Measurements from ENCODE around the gene OR51E1.

The OR51E1 gene

GRCh38 chr11:4664183-4664582, 20.4 kb downstream of the OR51E1 start:
- H3K4me2 ChIP-seq (ENCODE audit: insufficient read depth, low read length) = no peak overlapping the region
- H3K9me3 ChIP-seq (ENCODE audit: insufficient read depth, low read length, severe bottlenecking) = no peaks in the 10 kb centered on the region
- H3K4me3 ChIP-seq (ENCODE audit: low read depth in 1 of 2, low read length in 2 of 2) = no peak overlapping the region
- H3K79me2 ChIP-seq (ENCODE audit: insufficient read depth, low read length) = no peaks in the 10 kb centered on the region
- H4K20me1 ChIP-seq (ENCODE audit: insufficient read depth, low read length) = no peaks in the 10 kb centered on the region
- DNase-seq (no peak), ATAC-seq (ENCODE audit: insufficient read depth, low read depth) (no peak)
- no peaks in the 10 kb centered on the region for H3K36me3 ChIP-seq (ENCODE audit: insufficient read depth, low read length)
- no peak overlapping the region for H2AFZ ChIP-seq (ENCODE audit: low read depth, low read length)
- H3K4me1 ChIP-seq (ENCODE audit: insufficient read depth, low read length) = no peaks in the 10 kb centered on the region
- peaks cover 13% of the 10 kb centered on the region for H3K27me3 ChIP-seq (ENCODE audit: insufficient read depth, low read length, poor library complexity)
- no peak overlapping the region for H3K9ac ChIP-seq (ENCODE audit: low read depth, low read length)
- no peak for TF ChIP-seq CTCF (IDR thresholded peaks at IDR 0.05; ENCODE audit: borderline replicate concordance, extremely low read depth, low read length, poor library complexity, severe bottlenecking)
- TF ChIP-seq EZH2 (IDR thresholded peaks at IDR 0.05; ENCODE audit: borderline replicate concordance, low read depth, low read length, severe bottlenecking) = no peak
- H3K27ac ChIP-seq (ENCODE audit: low read length) = no peak overlapping the region

GRCh38 chr11:4664786-4665185, 21.0 kb downstream of the OR51E1 start:
- Histone ChIP-seq H2AFZ (ENCODE audit: low read depth, low read length) (no peak overlapping the region), H4K20me1 (ENCODE audit: insufficient read depth, low read length) (no peaks in the 10 kb centered on the region), H3K4me1 (ENCODE audit: insufficient read depth, low read length) (no peaks in the 10 kb centered on the region), H3K27ac (ENCODE audit: low read length) (no peak overlapping the region), H3K27me3 (ENCODE audit: insufficient read depth, low read length, poor library complexity) (peaks cover 16% of the 10 kb centered on the region), H3K79me2 (ENCODE audit: insufficient read depth, low read length) (no peaks in the 10 kb centered on the region), H3K4me2 (ENCODE audit: insufficient read depth, low read length) (no peak overlapping the region), H3K4me3 (ENCODE audit: low read depth in 1 of 2, low read length in 2 of 2) (no peak overlapping the region), H3K9ac (ENCODE audit: low read depth, low read length) (no peak overlapping the region), H3K9me3 (ENCODE audit: insufficient read depth, low read length, severe bottlenecking) (no peaks in the 10 kb centered on the region), H3K36me3 (ENCODE audit: insufficient read depth, low read length) (no peaks in the 10 kb centered on the region)
- TF ChIP-seq EZH2 (IDR thresholded peaks at IDR 0.05; ENCODE audit: borderline replicate concordance, low read depth, low read length, severe bottlenecking) = no peak
- no peak for TF ChIP-seq CTCF (IDR thresholded peaks at IDR 0.05; ENCODE audit: borderline replicate concordance, extremely low read depth, low read length, poor library complexity, severe bottlenecking)
- no peak for ATAC-seq (ENCODE audit: insufficient read depth, low read depth)
- no peak for DNase-seq

GRCh38 chr11:4665424-4665823, 21.6 kb downstream of the OR51E1 start:
- no peak for ATAC-seq (ENCODE audit: insufficient read depth, low read depth)
- no peak for DNase-seq
- no peak for TF ChIP-seq EZH2 (IDR thresholded peaks at IDR 0.05; ENCODE audit: borderline replicate concordance, low read depth, low read length, severe bottlenecking)
- no peak for TF ChIP-seq CTCF (IDR thresholded peaks at IDR 0.05; ENCODE audit: borderline replicate concordance, extremely low read depth, low read length, poor library complexity, severe bottlenecking)
- H3K4me1 ChIP-seq (ENCODE audit: insufficient read depth, low read length) = no peaks in the 10 kb centered on the region
- H3K27me3 ChIP-seq (ENCODE audit: insufficient read depth, low read length, poor library complexity) = peaks cover 16% of the 10 kb centered on the region
- H4K20me1 ChIP-seq (ENCODE audit: insufficient read depth, low read length) = no peaks in the 10 kb centered on the region
- no peaks in the 10 kb centered on the region for H3K79me2 ChIP-seq (ENCODE audit: insufficient read depth, low read length)
- H3K4me2 ChIP-seq (ENCODE audit: insufficient read depth, low read length) = no peak overlapping the region
- no peak overlapping the region for H3K4me3 ChIP-seq (ENCODE audit: low read depth in 1 of 2, low read length in 2 of 2)
- H3K27ac ChIP-seq (ENCODE audit: low read length) = no peak overlapping the region
- no peak overlapping the region for H2AFZ ChIP-seq (ENCODE audit: low read depth, low read length)
- no peaks in the 10 kb centered on the region for H3K36me3 ChIP-seq (ENCODE audit: insufficient read depth, low read length)
- no peak overlapping the region for H3K9ac ChIP-seq (ENCODE audit: low read depth, low read length)
- H3K9me3 ChIP-seq (ENCODE audit: insufficient read depth, low read length, severe bottlenecking) = no peaks in the 10 kb centered on the region

- Histone ChIP-seq H3K4me2 (ENCODE audit: insufficient read depth, low read length) (no peak overlapping the region), H3K27me3 (ENCODE audit: insufficient read depth, low read length, poor library complexity) (peaks cover 15% of the 10 kb centered on the region), H3K4me1 (ENCODE audit: insufficient read depth, low read length) (no peaks in the 10 kb centered on the region), H4K20me1 (ENCODE audit: insufficient read depth, low read length) (no peaks in the 10 kb centered on the region), H3K27ac (ENCODE audit: low read length) (no peak overlapping the region), H3K9ac (ENCODE audit: low read depth, low read length) (no peak overlapping the region), H3K4me3 (ENCODE audit: low read depth in 1 of 2, low read length in 2 of 2) (no peak overlapping the region), H3K9me3 (ENCODE audit: insufficient read depth, low read length, severe bottlenecking) (no peaks in the 10 kb centered on the region), H3K36me3 (ENCODE audit: insufficient read depth, low read length) (no peaks in the 10 kb centered on the region), H3K79me2 (ENCODE audit: insufficient read depth, low read length) (no peaks in the 10 kb centered on the region), H2AFZ (ENCODE audit: low read depth, low read length) (no peak overlapping the region)
- no peak for TF ChIP-seq EZH2 (IDR thresholded peaks at IDR 0.05; ENCODE audit: borderline replicate concordance, low read depth, low read length, severe bottlenecking)
- TF ChIP-seq CTCF (IDR thresholded peaks at IDR 0.05; ENCODE audit: borderline replicate concordance, extremely low read depth, low read length, poor library complexity, severe bottlenecking) = no peak
- ATAC-seq (ENCODE audit: insufficient read depth, low read depth) (no peak), DNase-seq (no peak)
Measured at GRCh38 chr11:4671741-4672140, 28.0 kb downstream of the OR51E1 start.

Measured in DND-41 (cell line).